Omental fat pad (tissue), 4 donors: ENCODE data around the gene SEC61A1. TPM values are rescaled to one million over a fixed set of nuclear protein-coding genes. Genes with fewer than 3 reads are reported as not detected.

Experiments
- ATAC-seq: fragments of 150-250 bp; one replicate; pipeline ENCODE4 v1.9.1; 2016; ENCODE audit warnings: mild to moderate bottlenecking, moderate library complexity; ENCODE audit not compliant: low FRiP score
- DNase-seq: peaks from one replicate; pipeline ENCODE4 v3.0.0-alpha.2; 2019; ENCODE audit warnings: low spot score
- total RNA-seq, 4 donors: library from RNA; depleted of rRNA; stranded (reverse); fragments of >200 nt; gene quantifications; one replicate each; pipeline ENCODE4 v1.1.0, GENCODE V29; 2016
- TF ChIP-seq, protein P1 (sequence below), 3 donors: fragments of 450-650 bp; IDR thresholded peaks; one replicate each; pipeline ENCODE4 v1.5.1; 2016 to 2017; ENCODE audit warnings: antibody characterized with exemption in 3 of 3, mild to moderate bottlenecking in 3 of 3, moderate library complexity in 2 of 3

Gene SEC61A1
- total RNA-seq, 4 donors from 2014 or later, result 125 to 208 (median 203) TPM

DNA sequence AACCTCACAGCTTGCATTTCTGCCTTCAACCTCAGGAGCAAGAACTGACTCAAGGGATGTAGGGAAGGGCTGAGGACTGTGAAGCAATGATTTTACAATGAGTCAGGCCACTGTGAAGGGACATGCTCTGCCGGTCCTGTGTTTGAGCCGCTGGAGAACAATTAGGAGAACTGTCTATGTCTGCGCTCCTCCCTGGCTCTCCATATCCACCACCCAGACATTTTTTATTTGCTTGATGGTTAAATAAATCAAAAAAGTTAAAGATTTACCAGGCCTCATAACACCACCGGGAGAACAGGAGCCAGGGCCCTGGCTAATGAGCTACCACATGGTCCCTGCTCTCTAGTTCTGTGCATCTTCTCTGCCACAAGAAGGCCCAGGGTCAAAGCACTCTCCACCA, 29.6 kb downstream of the SEC61A1 start:
- TF ChIP-seq, protein P1, sequence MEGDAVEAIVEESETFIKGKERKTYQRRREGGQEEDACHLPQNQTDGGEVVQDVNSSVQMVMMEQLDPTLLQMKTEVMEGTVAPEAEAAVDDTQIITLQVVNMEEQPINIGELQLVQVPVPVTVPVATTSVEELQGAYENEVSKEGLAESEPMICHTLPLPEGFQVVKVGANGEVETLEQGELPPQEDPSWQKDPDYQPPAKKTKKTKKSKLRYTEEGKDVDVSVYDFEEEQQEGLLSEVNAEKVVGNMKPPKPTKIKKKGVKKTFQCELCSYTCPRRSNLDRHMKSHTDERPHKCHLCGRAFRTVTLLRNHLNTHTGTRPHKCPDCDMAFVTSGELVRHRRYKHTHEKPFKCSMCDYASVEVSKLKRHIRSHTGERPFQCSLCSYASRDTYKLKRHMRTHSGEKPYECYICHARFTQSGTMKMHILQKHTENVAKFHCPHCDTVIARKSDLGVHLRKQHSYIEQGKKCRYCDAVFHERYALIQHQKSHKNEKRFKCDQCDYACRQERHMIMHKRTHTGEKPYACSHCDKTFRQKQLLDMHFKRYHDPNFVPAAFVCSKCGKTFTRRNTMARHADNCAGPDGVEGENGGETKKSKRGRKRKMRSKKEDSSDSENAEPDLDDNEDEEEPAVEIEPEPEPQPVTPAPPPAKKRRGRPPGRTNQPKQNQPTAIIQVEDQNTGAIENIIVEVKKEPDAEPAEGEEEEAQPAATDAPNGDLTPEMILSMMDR (IDR thresholded peaks at IDR 0.05), result no peak
- ATAC-seq (no peak), DNase-seq (no peak)

DNA sequence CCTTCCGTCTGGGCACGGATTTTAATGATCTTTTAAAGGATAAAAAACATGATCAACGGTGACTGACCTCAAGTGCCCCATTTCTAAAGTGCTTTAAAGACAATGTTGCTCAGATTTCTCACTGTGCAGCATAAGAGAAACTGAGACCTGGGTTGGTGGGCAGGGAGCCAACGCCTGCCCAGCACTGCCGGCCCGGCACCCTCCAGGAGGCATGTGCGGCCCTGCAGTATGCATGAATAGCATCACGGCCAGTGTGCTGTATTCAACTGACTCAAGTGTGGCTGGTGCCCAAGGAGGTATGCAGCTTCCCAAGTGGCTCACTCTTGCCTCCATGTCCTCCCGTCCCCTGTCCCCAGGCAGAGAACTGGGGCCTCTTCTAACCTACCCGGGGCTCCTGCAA, 30.3 kb downstream of the SEC61A1 start:
- ATAC-seq, result no peak
- TF ChIP-seq, protein P1 (IDR thresholded peaks at IDR 0.05), result no peak
- no peak for DNase-seq

DNA sequence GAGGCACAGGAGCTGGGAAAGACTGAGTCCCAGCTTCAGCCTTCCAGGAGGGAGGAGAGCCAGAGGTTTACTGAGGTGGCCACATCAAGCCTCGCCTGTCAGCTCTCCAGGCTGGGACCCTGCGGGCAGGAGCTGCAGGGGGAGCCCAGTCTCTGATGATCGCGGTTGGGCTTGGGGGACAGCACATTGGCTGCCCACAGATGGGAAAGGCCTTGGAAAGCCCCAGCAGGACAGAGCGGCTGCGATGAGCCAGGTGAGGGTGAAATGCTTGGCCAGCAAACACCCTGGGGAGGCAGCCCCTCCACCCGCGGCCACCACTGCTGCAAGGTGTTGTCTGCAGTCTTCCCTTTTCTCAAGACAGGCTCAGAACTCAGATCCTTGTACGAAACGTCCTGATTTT, 31.2 kb downstream of the SEC61A1 start:
- DNase-seq, result no peak
- TF ChIP-seq, protein P1 (IDR thresholded peaks at IDR 0.05), result no peak
- ATAC-seq, result no peak

DNA sequence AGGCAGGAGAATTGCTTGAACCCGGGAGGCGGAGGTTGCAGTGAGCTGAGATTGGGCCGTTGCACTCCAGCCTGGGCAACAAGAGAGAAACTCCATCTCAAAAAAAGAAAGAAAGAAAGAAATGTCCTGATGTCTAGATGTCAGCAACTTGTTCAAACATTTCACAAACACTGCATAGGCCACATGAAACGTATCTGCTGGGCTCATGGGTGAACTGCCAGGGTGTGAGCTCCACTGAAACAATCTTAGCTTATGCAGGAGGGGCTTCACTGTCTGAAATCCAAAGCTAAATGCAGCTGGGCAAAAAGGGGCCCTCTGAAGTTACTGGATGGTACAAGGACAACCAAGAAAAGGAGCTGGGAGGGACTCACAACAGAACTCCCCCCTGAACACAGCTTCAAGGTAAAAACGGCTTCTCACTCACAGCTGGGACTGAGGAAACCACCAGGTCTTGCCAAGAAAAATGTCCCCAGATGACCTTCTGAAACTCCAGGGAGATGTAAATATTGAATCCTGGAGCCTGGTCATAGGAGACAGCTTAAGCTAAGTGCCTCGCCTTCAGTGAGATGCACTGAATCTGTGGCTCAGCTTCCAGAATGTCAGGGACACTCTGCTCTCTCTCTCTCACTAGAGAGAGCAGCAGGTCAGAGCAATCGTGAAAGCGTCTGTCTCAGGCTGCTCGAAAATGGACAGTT, 31.9 kb downstream of the SEC61A1 start:
- no peak for ATAC-seq
- no peak for DNase-seq
- TF ChIP-seq, protein P1 (IDR thresholded peaks at IDR 0.05), result no peak

DNA sequence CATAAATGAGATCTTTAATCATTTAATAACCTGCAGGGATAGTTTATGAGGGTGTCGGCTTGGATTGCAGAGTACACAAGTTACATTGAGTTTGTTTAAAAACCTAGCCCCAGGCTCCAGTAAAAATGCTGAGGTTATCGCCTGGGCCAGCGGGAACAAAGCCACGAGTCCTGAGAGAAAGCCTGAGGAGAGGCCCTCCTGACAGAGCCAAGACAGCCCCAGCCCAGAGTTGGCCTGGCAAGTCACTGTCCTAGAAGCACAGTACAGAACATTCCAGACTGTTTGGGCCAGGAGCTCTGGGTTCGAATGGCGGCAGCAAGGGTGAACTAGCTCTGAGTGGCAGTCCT, 32.4 kb downstream of the SEC61A1 start:
- ATAC-seq, result no peak
- DNase-seq, result no peak
- TF ChIP-seq, protein P1 (IDR thresholded peaks at IDR 0.05), result no peak

DNA sequence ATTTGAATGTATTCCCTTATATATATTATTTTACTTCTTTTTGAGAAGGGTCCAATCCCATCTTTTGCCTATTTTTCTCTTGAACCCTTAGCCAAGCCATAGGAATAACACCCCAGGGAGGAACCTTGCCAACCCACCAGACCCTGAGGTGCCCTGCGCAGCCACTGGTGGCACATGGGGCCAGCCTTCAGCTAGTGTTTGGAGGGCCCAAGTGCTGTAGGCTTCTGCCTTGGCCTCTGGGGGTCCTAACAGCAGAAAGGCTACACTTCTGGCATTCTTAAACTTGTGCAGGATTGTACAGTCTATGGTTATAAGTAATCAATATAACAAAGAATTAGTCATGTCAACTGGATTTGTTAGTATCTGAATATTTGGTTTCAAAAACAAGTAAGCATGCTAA, 36.9 kb downstream of the SEC61A1 start:
- ATAC-seq (no peak), DNase-seq (no peak)
- TF ChIP-seq, protein P1 (IDR thresholded peaks at IDR 0.05), result no peak

DNA sequence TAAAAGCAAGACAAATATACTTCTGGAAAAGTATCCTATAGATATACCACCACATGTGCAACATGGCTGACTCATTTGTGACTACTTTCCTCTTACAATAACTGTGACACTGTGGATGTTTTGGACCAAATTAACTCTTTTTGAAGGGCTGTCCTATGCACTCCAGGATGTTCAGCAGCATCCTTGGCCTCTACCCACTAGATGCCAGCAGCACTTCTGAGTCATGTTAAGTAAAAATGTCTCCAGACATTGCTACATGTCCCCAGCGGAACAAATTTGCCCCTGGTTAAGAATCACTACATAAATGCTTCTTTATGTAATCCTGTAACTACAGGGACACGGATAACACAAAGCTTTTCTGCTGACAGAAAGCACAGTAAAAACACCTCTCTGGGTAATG, 39.3 kb downstream of the SEC61A1 start:
- DNase-seq, result no peak
- TF ChIP-seq, protein P1 (IDR thresholded peaks at IDR 0.05), result no peak
- no peak for ATAC-seq
